Heart right ventricle (tissue), 16 donors: Measurements from ENCODE around the gene ABHD17A. TPM values are rescaled to one million over a fixed set of nuclear protein-coding genes. Genes with fewer than 3 reads are reported as not detected.

Source experiments
- ATAC-seq, 8 donors: fragments of 200-7000 bp; cut with Tn5 transposase; one replicate each; pipeline ENCODE4 v1.9.1; 2020; ENCODE audit warnings: mild to moderate bottlenecking in 8 of 8, moderate library complexity in 8 of 8, moderate number of reproducible peaks in 1 of 8
- DNase-seq, 2 donors: peaks; one replicate each; pipeline ENCODE4 v3.0.0-alpha.2; 2020
- H3K27ac ChIP-seq, 10 donors: fragments of 200-600 bp; sonication (generic) in 2 of 10; one replicate each; pipeline versions ENCODE4 v1.5.0 to v1.8.0; 2020 to 2022; ENCODE audit warnings: mild to moderate bottlenecking in 3 of 10
- H3K27me3 ChIP-seq, 7 donors: fragments of 200-600 bp; one replicate each; pipeline ENCODE4 v1.8.0; 2021 to 2022; ENCODE audit warnings: mild to moderate bottlenecking in 2 of 7
- H3K36me3 ChIP-seq, 9 donors: fragments of 200-600 bp; sonication (generic) in 1 of 9; one replicate each; pipeline versions ENCODE4 v1.5.0 to v1.8.0; 2020 to 2022; ENCODE audit warnings: mild to moderate bottlenecking in 2 of 9
- H3K4me1 ChIP-seq, 9 donors: fragments of 200-600 bp; sonication (generic) in 1 of 9; one replicate each; pipeline versions ENCODE4 v1.5.0 to v1.8.0; 2020 to 2022; ENCODE audit warnings: mild to moderate bottlenecking in 4 of 9
- H3K4me3 ChIP-seq, 10 donors: fragments of 200-600 bp; sonication (generic) in 2 of 10; one replicate each; pipeline versions ENCODE4 v1.5.0 to v1.8.0; 2020 to 2022; ENCODE audit warnings: mild to moderate bottlenecking in 7 of 10, moderate library complexity in 2 of 10
- H3K9me3 ChIP-seq, 11 donors: fragments of 200-600 bp in 10 of 11; sonication (generic) in 2 of 11; one replicate each; pipeline versions ENCODE4 v1.5.0 to v1.8.0; 2013 to 2022; ENCODE audit warnings: mild to moderate bottlenecking in 2 of 11, control low read depth in 1 of 11, moderate library complexity in 1 of 11
- CTCF ChIP-seq, 9 donors: fragments of 200-600 bp; sonication (generic) in 2 of 9; IDR thresholded peaks; one replicate each; pipeline versions ENCODE4 v1.5.0 to v1.8.0; 2021 to 2022; ENCODE audit warnings: antibody characterized with exemption in 9 of 9, mild to moderate bottlenecking in 5 of 9, moderate library complexity in 1 of 9
- WGBS, 2 donors: extraction: QIAGEN DNeasy Blood & Tissue Kit; methylation state at CpG; one replicate each; pipeline ENCODE4 v1.1.7; 2013; ENCODE audit warnings: inconsistent platforms in 1 of 2; 5-methylcytosine and 5-hydroxymethylcytosine counted together
- intact Hi-C, 10 donors: fragments of 100-400 bp; cut with DNase I; formaldehyde crosslinking; loops; one replicate each; pipeline versions ENCODE4 v1.11.1 to v1.14.2; 2022
- polyA plus RNA-seq, 2 donors: library from polyadenylated mRNA; stranded (reverse); fragments of 200-250 nt; gene quantifications; one replicate each; pipeline ENCODE4 v1.2.3, GENCODE V29; 2013
- total RNA-seq, 10 donors: library from RNA; stranded (reverse); fragmentation: NEBNext Ultra II Directional in 3 of 10; extraction: Animal tissue kit (Norgen Biotek cat#: 25700) in 3 of 10; gene quantifications; one replicate each; pipeline versions ENCODE4 v1.2.1 to v1.2.4, GENCODE V29; 2021 to 2023
- donor health status: Arrhythmogenic right ventricular cardiomyopathy.
- donor health status: ischemic (EF 13 %, LVEDD 7.1; RV severe dilation, severe dysfunction).
- donor health status: healthy with polysubstance abuse.
- donor health status: DM: no; HTN: yes; CAD: no.
- donor health status: DM: no; HTN: no; CAD: no.
- donor health status: ischemic (EF 25% LVEDD 6.9; RV normal size, moderate dysfunction).
- donor health status: ischemic (EF 25% LVEDD 5.7; RV mildly dilated, moderate dysfunction).
- donor health status: healthy.
- donor health status: DM: yes; HTN: yes; CAD: no.
- donor health status: Ischemic cardiomyopathy.
- donor health status: ischemic (EF 35%, LVEDD 5.7; RV mildly dilated, moderate dysfunction).
- donor health status: nonischemic (EF 11% LVEDD 7.7; RV severe dilation, severe dysfunction).
- donor health status: DM: yes; HTN: yes; CAD: no.
- donor health status: PGD.
- donor health status: ischemic (EF 29% LVEDD 5.4; RV normal size, mild dysfunction).
- donor health status: nonischemic (EF 23%, LVEDD 6.1; RV moderate dilation, normal function).

Gene ABHD17A
- total and polyA plus RNA-seq, 12 donors = 45.1 to 185 (median 57.7) TPM

DNA sequence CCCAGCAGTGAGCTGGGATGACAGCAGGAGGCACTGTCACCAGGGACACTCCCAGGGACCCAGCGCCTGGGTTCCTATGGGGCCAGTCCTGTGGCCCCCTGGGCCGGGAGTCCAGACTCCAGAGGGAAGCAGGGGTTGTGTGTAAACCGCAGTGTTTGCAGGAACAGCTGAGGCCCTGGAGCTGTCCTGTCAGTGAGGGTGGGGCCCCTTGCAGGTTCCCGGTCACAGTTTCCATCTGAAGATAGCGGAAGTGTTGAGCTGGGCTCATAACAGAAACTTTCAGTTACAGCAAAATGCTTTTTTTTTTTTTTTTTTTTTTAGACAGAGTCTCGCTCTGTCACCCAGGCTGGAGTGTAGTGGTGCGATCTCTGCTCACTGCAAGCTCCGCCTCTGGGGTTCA, 38.0 kb upstream of the ABHD17A start:
- ATAC-seq = peak in 4 of 8 donors; percentile 6 to 48 (median 32)
- no peak for TF ChIP-seq CTCF (IDR thresholded peaks at IDR 0.05)
- DNase-seq = no peak
- peaks cover 0 to 3% (median 0%) of the 10 kb centered on the region in 9 donors for H3K4me1 ChIP-seq
- no peaks in the 10 kb centered on the region for H3K27me3 ChIP-seq
- H3K9me3 ChIP-seq = peaks cover 0 to 4% (median 0%) of the 10 kb centered on the region in 11 donors
- no peak overlapping the region for H3K4me3 ChIP-seq
- H3K36me3 ChIP-seq = peaks cover 0 to 72% (median 37%) of the 10 kb centered on the region in 9 donors
- intact Hi-C loops = loop anchor here in 4 of 10 donors (5.0 to 10.0 kb wide), 3 partner anchors 141 to 154 kb away; no protein-coding TSS in a partner anchor
- 92% methylated on average over 5 to 8 of the region's 8 CpGs for WGBS, 2 donors
- no peak overlapping the region for H3K27ac ChIP-seq

DNA sequence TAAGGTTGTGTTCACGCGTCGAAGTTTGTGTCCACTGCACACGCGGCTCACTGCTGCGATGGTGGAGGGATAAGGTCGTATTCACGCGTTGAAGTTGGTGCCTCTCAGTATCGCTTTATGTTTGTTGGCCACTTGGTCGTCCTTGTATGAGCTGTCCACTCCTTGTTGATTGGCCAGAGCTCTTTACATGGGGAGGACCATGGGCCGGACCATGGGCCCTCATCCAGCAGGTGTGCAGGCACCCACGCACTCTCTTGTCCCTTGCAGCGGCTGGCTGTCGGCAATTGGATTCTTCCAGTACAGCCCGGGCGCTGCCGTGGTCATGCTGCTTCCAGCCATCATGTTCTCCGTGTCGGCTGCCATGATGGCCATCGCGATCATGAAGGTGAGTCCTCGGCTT, 37.5 kb upstream of the ABHD17A start:
- H3K27me3 ChIP-seq = no peaks in the 10 kb centered on the region
- peaks cover 0 to 4% (median 0%) of the 10 kb centered on the region in 11 donors for H3K9me3 ChIP-seq
- WGBS, 2 donors = 94 to 96% methylated on average over 23 of the region's 23 CpGs
- DNase-seq = no peak
- TF ChIP-seq CTCF (IDR thresholded peaks at IDR 0.05) = no peak
- intact Hi-C loops = loop anchor here in 4 of 10 donors (5.0 to 10.0 kb wide), 3 partner anchors 142 to 154 kb away; no protein-coding TSS in a partner anchor
- ATAC-seq = no peak
- H3K36me3 ChIP-seq = peaks cover 0 to 77% (median 41%) of the 10 kb centered on the region in 9 donors
- H3K27ac ChIP-seq = no peak overlapping the region
- H3K4me3 ChIP-seq = no peak overlapping the region
- H3K4me1 ChIP-seq = peaks cover 0 to 3% (median 0%) of the 10 kb centered on the region in 9 donors

DNA sequence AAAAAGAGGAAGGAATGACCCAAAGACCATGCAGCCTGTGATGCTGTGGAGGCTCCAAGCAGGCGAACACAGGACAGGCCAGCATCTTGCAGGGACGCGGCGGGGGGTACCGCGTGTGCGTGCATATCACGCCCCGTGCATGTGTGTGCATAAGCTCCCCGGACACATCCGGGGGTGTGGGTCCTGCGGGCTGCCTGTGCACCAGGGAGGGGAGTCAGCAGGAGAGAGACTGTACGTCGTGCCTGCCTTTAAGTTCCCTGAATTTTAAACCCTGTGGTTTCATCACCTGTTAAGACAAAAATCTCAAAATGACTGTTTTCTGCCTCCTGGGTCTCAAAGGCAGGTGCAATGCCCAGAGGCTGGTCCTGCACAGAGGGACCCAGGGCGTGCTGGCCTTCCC, 36.5 kb upstream of the ABHD17A start:
- Histone ChIP-seq H3K4me3 (no peak overlapping the region), H3K27ac (no peak overlapping the region), H3K27me3 (no peaks in the 10 kb centered on the region), H3K36me3 (peaks cover 0 to 82% (median 45%) of the 10 kb centered on the region in 9 donors), H3K9me3 (peaks cover 0 to 4% (median 0%) of the 10 kb centered on the region in 11 donors), H3K4me1 (peaks cover 0 to 3% (median 0%) of the 10 kb centered on the region in 9 donors)
- intact Hi-C loops = loop anchor here in 4 of 10 donors (5.0 to 10.0 kb wide), 3 partner anchors 143 to 155 kb away; no protein-coding TSS in a partner anchor
- no peak for TF ChIP-seq CTCF (IDR thresholded peaks at IDR 0.05)
- 94% methylated on average over 15 of the region's 15 CpGs for WGBS, 2 donors
- DNase-seq (no peak), ATAC-seq (no peak)

DNA sequence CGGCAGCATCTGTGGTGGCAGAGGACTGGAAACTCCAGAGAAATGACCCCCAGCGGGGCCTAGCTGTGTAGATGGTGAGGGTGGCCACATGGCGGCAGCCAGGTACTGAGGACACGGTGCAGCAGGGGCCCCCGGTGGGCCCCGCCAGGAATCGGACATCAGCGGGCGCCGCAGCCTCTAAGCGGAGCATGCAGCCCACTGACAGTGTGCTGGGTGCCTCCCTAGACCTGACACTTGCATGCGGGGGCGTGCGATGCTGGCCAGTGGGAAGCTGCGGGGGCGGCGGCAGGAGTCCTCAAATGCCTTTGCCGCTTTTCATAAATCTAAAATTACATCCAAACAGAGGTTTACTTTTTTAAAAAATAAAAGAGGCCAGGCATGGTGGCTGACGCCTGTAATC, 36.0 kb upstream of the ABHD17A start:
- WGBS, 2 donors = 94% methylated on average over 19 of the region's 19 CpGs
- no peak for TF ChIP-seq CTCF (IDR thresholded peaks at IDR 0.05)
- intact Hi-C loops = loop anchor here in 4 of 10 donors (5.0 to 10.0 kb wide), 3 partner anchors 143 to 156 kb away; no protein-coding TSS in a partner anchor
- Histone ChIP-seq H3K4me1 (peaks cover 0 to 3% (median 0%) of the 10 kb centered on the region in 9 donors), H3K27ac (no peak overlapping the region), H3K27me3 (no peaks in the 10 kb centered on the region), H3K36me3 (peaks cover 0 to 82% (median 45%) of the 10 kb centered on the region in 9 donors), H3K4me3 (no peak overlapping the region), H3K9me3 (peaks cover 0 to 4% (median 0%) of the 10 kb centered on the region in 11 donors)
- DNase-seq (no peak), ATAC-seq (no peak)
